ENCODE measurements around the gene LEMD2.

GRCh38 chr6:33738879-33739278 is 50.1 kb downstream of the LEMD2 start:
- TF ChIP-seq CTCF (IDR thresholded peaks at IDR 0.05) (no peak), POLR2A (IDR thresholded peaks at IDR 0.05) (no peak)
